Gastrocnemius medialis (tissue), 4 donors: ENCODE measurements around the gene KRTAP5-2. TPM values are rescaled to one million over a fixed set of nuclear protein-coding genes. Genes with fewer than 3 reads are reported as not detected.
"Not testable (repeated sequence)": the region's sequence is repeated elsewhere in the genome, so short reads cannot be mapped to it uniquely, and the experiment has no call there.

ENCODE experiments used
- ATAC-seq, 2 donors: fragments of 150-250 bp; one replicate each; pipeline ENCODE4 v1.9.1; 2016
- DNase-seq, 2 donors: peaks; one replicate each; pipeline ENCODE4 v3.0.0-alpha.2; 2019
- H3K27ac ChIP-seq, 4 donors: fragments of 200-600 bp; sonication (generic); 1 replicate in 1 of 4; 2 replicates in 3 of 4; pipeline ENCODE4 v1.5.1; 2016 to 2018; ENCODE audit warnings: mild to moderate bottlenecking in 2 of 4, moderate library complexity in 1 of 4
- H3K27me3 ChIP-seq, 3 donors: fragments of 200-600 bp; sonication (generic) in 2 of 3; 1 replicate in 1 of 3; 2 replicates in 2 of 3; pipeline versions ENCODE4 v1.5.1 to v1.6.0; 2016 to 2019; ENCODE audit warnings: mild to moderate bottlenecking in 1 of 3, moderate library complexity in 1 of 3
- H3K36me3 ChIP-seq, 2 donors: fragments of 200-600 bp; sonication (generic) in 1 of 2; one replicate each; pipeline ENCODE4 v1.5.1; 2017 to 2018
- H3K4me1 ChIP-seq, 2 donors: fragments of 200-600 bp; sonication (generic) in 1 of 2; one replicate each; pipeline ENCODE4 v1.5.1; 2016 to 2017; ENCODE audit warnings: mild to moderate bottlenecking in 2 of 2
- H3K4me3 ChIP-seq, 4 donors: fragments of 200-600 bp; sonication (generic) in 3 of 4; 1 replicate in 1 of 4; 2 replicates in 3 of 4; pipeline ENCODE4 v1.5.1; 2016 to 2019; ENCODE audit warnings: mild to moderate bottlenecking in 2 of 4
- H3K9me3 ChIP-seq, 3 donors: fragments of 200-600 bp; sonication (generic) in 2 of 3; 1 replicate in 1 of 3; 2 replicates in 2 of 3; pipeline ENCODE4 v1.5.1; 2016 to 2019
- POLR2A ChIP-seq, 2 donors: fragments of 450-650 bp; IDR thresholded peaks; one replicate each; pipeline ENCODE4 v1.6.1; 2017; ENCODE audit warnings: antibody characterized with exemption in 2 of 2, mild to moderate bottlenecking in 2 of 2, moderate library complexity in 2 of 2
- in situ Hi-C, 4 donors: fragments of 200-750 bp; cut with MboI; loops; one replicate each; pipeline versions ENCODE4 v1.15.0 to v1.8.0; 2017; ENCODE audit warnings: low sequenced_read_pairs in 4 of 4
- intact Hi-C: fragments of 100-400 bp; cut with DNase I; formaldehyde crosslinking; loops from one replicate; pipeline ENCODE4 v1.15.1; 2023; ENCODE audit warnings: low total_unique reads
- total RNA-seq, 4 donors: library from RNA; depleted of rRNA; stranded (reverse); fragments of >200 nt; gene quantifications; one replicate each; pipeline versions ENCODE4 v1.1.0 to v1.2.3, GENCODE V29; 2016
- TF ChIP-seq, protein P1 (sequence below), 5 experiments: fragments of 450-650 bp in 3 of 5; fragments of 200-600 bp in 2 of 5; sonication (generic) in 2 of 5; IDR thresholded peaks in 4 of 5; conservative IDR thresholded peaks in 1 of 5; 1 replicate in 4 of 5; 2 replicates in 1 of 5; pipeline ENCODE4 v1.5.1; 2016 to 2019; ENCODE audit warnings: antibody characterized with exemption in 5 of 5, mild to moderate bottlenecking in 3 of 5, moderate library complexity in 3 of 5

Gene KRTAP5-2
- total RNA-seq, 4 donors from 2014 or later = not detected

DNA sequence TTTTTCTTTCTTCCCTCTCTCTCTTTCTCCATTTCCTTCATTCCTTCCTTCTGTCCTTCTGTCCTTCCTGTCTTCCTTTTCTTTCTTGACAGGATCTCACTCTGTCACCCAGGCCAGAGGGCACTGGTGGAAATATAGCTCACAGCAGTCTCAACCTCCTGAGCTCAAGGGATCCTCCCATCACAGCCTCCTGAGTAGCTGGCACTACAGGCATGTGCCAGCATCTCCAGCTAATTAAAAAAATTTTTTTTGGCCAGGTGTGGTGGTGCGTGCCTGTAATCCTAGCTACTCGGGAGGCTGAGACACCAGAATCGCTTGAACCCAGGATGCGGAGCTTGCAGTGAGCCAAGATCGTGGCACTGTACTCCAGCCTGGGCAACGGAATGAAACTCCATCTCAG lies 21.3 kb downstream of the KRTAP5-2 start:
- no peak for TF ChIP-seq POLR2A (IDR thresholded peaks at IDR 0.05)
- TF ChIP-seq, protein P1, sequence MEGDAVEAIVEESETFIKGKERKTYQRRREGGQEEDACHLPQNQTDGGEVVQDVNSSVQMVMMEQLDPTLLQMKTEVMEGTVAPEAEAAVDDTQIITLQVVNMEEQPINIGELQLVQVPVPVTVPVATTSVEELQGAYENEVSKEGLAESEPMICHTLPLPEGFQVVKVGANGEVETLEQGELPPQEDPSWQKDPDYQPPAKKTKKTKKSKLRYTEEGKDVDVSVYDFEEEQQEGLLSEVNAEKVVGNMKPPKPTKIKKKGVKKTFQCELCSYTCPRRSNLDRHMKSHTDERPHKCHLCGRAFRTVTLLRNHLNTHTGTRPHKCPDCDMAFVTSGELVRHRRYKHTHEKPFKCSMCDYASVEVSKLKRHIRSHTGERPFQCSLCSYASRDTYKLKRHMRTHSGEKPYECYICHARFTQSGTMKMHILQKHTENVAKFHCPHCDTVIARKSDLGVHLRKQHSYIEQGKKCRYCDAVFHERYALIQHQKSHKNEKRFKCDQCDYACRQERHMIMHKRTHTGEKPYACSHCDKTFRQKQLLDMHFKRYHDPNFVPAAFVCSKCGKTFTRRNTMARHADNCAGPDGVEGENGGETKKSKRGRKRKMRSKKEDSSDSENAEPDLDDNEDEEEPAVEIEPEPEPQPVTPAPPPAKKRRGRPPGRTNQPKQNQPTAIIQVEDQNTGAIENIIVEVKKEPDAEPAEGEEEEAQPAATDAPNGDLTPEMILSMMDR (IDR thresholded peaks at IDR 0.05 in 4 of 5, conservative IDR thresholded peaks at IDR 0.05 in 1 of 5) = no peak
- ATAC-seq (no peak), DNase-seq (no peak)
- no peaks in the 10 kb centered on the region for H3K9me3 ChIP-seq
- H3K27me3 ChIP-seq = no peaks in the 10 kb centered on the region
- intact Hi-C loops = no loop called here
- H3K4me1 ChIP-seq = peaks cover 5 to 19% of the 10 kb centered on the region in 2 donors
- H3K36me3 ChIP-seq = no peaks in the 10 kb centered on the region
- H3K27ac ChIP-seq = no peak overlapping the region
- in situ Hi-C loops = loop anchor here in 1 of 4 donors (5.0 kb wide), 1 partner anchor 40 kb away; no protein-coding TSS in a partner anchor
- H3K4me3 ChIP-seq = no peak overlapping the region

DNA sequence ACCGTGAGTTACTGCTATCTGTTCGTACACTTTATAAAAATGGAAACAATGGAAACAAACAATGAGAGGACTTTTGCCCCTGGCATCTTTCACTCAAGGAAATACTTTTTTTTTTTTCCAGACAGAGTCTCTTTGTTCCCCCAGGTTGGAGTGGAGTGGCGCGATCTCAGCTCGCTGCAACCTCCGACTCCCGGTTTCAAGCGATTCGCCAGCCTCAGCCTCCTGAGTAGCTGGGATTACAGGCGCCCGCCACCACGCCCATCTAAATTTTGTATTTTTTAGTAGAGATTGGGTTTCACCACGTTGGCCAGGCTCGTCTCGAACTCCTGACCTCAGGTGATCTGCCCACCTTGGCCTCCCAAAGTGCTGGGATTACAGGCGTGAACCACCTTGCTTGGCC lies 22.3 kb downstream of the KRTAP5-2 start:
- not testable (repeated sequence) for DNase-seq, H3K27ac ChIP-seq, H3K27me3 ChIP-seq, H3K4me3 ChIP-seq, ATAC-seq, H3K9me3 ChIP-seq, H3K36me3 ChIP-seq
- intact Hi-C loops = loop anchor here (2.0 kb wide), 1 partner anchor 53 kb away; the partner anchor contains the start of gene KRTAP5-5
- in situ Hi-C loops = loop anchor here in 1 of 4 donors (5.0 kb wide), 1 partner anchor 38 kb away; no protein-coding TSS in a partner anchor
- H3K4me1 ChIP-seq = peaks cover 5 to 24% of the 10 kb centered on the region in 2 donors

DNA sequence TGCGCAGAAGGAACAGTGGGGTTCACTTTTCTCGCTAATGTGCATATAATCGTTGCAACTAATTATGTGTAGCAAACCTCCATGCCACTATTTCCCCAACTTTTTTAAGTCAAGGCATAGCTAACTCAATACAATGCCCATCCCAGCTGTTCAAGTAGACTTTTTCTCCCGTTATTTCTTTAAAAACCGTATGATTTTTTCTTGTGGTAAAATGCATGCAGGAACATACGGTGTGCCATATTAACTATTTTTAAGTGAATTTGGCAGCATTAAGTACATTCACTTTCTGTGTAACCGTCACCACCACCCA lies 23.2 kb downstream of the KRTAP5-2 start:
- no peak overlapping the region for H3K27ac ChIP-seq
- no peaks in the 10 kb centered on the region for H3K36me3 ChIP-seq
- no peak overlapping the region for H3K4me3 ChIP-seq
- intact Hi-C loops (loop anchor here (1.0 to 5.0 kb wide), 3 partner anchors 29 to 263 kb away; partner anchors contain the start of gene KRTAP5-5), in situ Hi-C loops (loop anchor here in 1 of 4 donors (5.0 kb wide), 1 partner anchor 38 kb away; no protein-coding TSS in a partner anchor)
- TF ChIP-seq, protein P1 (IDR thresholded peaks at IDR 0.05 in 4 of 5, conservative IDR thresholded peaks at IDR 0.05 in 1 of 5) = no peak
- ATAC-seq (no peak), DNase-seq (no peak)
- H3K9me3 ChIP-seq = no peaks in the 10 kb centered on the region
- H3K27me3 ChIP-seq = no peaks in the 10 kb centered on the region
- peaks cover 5 to 33% of the 10 kb centered on the region in 2 donors for H3K4me1 ChIP-seq

DNA sequence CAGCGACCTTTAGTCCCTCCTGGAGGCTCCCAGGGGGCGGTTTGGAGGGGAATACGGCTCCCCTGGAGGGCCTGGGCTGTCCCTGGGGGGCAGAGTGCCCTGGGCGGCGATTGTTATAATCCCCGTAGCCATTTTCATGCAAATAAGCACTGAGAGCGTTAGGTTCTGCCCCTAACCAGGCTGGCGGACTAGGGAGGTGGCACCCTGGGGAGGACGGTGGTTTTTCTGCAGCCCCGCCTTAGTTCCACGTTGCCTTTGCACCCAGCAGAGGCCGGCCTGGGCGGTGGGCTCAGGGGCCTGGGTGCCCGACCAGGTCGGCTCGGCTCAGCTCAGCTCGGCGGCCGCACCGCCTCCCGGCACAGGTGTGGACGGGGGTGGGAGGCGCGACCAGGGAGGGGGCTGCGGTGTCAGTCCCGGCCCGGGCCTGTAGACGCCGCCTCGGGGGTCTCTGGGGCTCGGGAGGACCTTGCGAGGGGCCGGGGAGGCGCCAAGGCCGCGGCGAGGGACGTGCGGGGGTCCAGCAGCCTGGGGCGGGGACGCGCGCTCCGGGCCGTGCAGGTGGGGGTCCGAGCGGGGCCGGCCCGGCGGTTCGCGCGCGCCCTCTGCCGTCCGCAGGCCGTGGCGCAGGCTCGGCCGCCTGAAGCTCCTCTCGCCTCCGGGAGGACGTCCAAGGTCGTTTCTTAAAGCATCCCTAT lies 23.7 kb downstream of the KRTAP5-2 start:
- H3K4me1 ChIP-seq = peaks cover 5 to 35% of the 10 kb centered on the region in 2 donors
- H3K9me3 ChIP-seq = no peaks in the 10 kb centered on the region
- TF ChIP-seq POLR2A (IDR thresholded peaks at IDR 0.05) = no peak
- TF ChIP-seq, protein P1 (IDR thresholded peaks at IDR 0.05 in 4 of 5, conservative IDR thresholded peaks at IDR 0.05 in 1 of 5) = peak; percentile 72 to 99 (median 98)
- ATAC-seq (peak; percentile 39 to 50), DNase-seq (peak in 1 of 2 donors; percentile 61)
- H3K27me3 ChIP-seq = no peaks in the 10 kb centered on the region
- intact Hi-C loops (loop anchor here (1.0 to 5.0 kb wide), 3 partner anchors 28 to 262 kb away; partner anchors contain the start of gene KRTAP5-5), in situ Hi-C loops (no loop called here)
- no peaks in the 10 kb centered on the region for H3K36me3 ChIP-seq
- H3K4me3 ChIP-seq = peak overlapping the region; percentile 43 to 67 (median 57)
- H3K27ac ChIP-seq = peak overlapping the region; percentile 84 to 89 (median 87)

DNA sequence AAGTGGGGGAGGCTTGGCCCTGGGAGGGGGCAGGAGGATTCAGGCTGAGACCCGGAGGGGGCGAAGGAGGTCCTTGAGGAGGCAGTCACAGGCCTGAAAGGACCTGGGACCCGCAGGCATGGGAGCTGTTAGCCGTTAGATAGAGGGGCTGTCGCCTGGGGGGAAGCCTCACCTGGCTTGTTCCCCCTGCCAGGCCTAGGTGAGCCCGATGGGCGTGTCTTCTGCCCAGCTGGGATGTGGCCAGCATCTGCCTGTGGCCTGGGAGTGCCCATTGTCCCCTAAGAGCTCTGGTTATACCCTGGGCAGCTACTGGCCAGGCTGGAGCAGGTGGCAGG lies 24.2 kb downstream of the KRTAP5-2 start:
- in situ Hi-C loops (no loop called here), intact Hi-C loops (loop anchor here (1.0 to 5.0 kb wide), 3 partner anchors 28 to 262 kb away; partner anchors contain the start of gene KRTAP5-5)
- ATAC-seq (peak; percentile 40 to 47), DNase-seq (peak in 1 of 2 donors; percentile 50)
- Histone ChIP-seq H3K4me1 (peaks cover 5 to 40% of the 10 kb centered on the region in 2 donors), H3K4me3 (peak overlapping the region in 3 of 4 donors; percentile 43 to 60 (median 59)), H3K9me3 (no peaks in the 10 kb centered on the region), H3K36me3 (no peaks in the 10 kb centered on the region), H3K27me3 (no peaks in the 10 kb centered on the region), H3K27ac (peak overlapping the region; percentile 84 to 89 (median 87))
- TF ChIP-seq, protein P1 (IDR thresholded peaks at IDR 0.05 in 4 of 5, conservative IDR thresholded peaks at IDR 0.05 in 1 of 5) = no peak
- peak in 1 of 2 donors; percentile 17 for TF ChIP-seq POLR2A (IDR thresholded peaks at IDR 0.05)
